ENCODE results near the gene OPN3.

OPN3 gene

GRCh38 chr1:241640867-241641622, 876 bp upstream of the OPN3 start:
- TF ChIP-seq USF1 (IDR thresholded peaks at IDR 0.05), result no peak
- TF ChIP-seq RAD21 (IDR thresholded peaks at IDR 0.05; ENCODE audit: low read depth), result no peak
- no peak for TF ChIP-seq REST (IDR thresholded peaks at IDR 0.05; ENCODE audit: low read depth)
- no peak for TF ChIP-seq TAF1 (IDR thresholded peaks at IDR 0.05; ENCODE audit: low read depth)
- no peak for TF ChIP-seq EP300 (IDR thresholded peaks at IDR 0.05; ENCODE audit: borderline replicate concordance)
- no peak for TF ChIP-seq TEAD4 (IDR thresholded peaks at IDR 0.05)
- TF ChIP-seq ZBTB7A (IDR thresholded peaks at IDR 0.05; ENCODE audit: low read depth), result no peak
- no peak for TF ChIP-seq CEBPB (IDR thresholded peaks at IDR 0.05)
- TF ChIP-seq FOXM1 (IDR thresholded peaks at IDR 0.05; ENCODE audit: borderline replicate concordance, low read depth), result no peak
- no peak for TF ChIP-seq YY1 (IDR thresholded peaks at IDR 0.05; ENCODE audit: low read depth)
- no peak for TF ChIP-seq CREB1 (IDR thresholded peaks at IDR 0.05; ENCODE audit: low read depth)
- no peak for TF ChIP-seq MAX (IDR thresholded peaks at IDR 0.05)
- TF ChIP-seq EGR1 (IDR thresholded peaks at IDR 0.05), result no peak
- no peak for TF ChIP-seq TCF12 (IDR thresholded peaks at IDR 0.05; ENCODE audit: low read depth)
- no peak for TF ChIP-seq NFIC (IDR thresholded peaks at IDR 0.05)

GRCh38 chr1:241639623-241640148, 483 bp downstream of the OPN3 start:
- TF ChIP-seq TCF12 (IDR thresholded peaks at IDR 0.05; ENCODE audit: low read depth), result no peak
- peak; percentile 43; the same call in 1 of the 2 replicates for TF ChIP-seq MAX (IDR thresholded peaks at IDR 0.05)

- TF ChIP-seq REST (IDR thresholded peaks at IDR 0.05; ENCODE audit: low read depth), result no peak
- no peak for TF ChIP-seq RAD21 (IDR thresholded peaks at IDR 0.05; ENCODE audit: low read depth)
Observed at GRCh38 chr1:241638909-241639622, 1.1 kb downstream of the OPN3 start.

GRCh38 chr1:241638099-241638682, 2.0 kb downstream of the OPN3 start:
- TF ChIP-seq CEBPB (IDR thresholded peaks at IDR 0.05), result no peak
- TF ChIP-seq TAF1 (IDR thresholded peaks at IDR 0.05; ENCODE audit: low read depth), result no peak
- no peak for TF ChIP-seq MAX (IDR thresholded peaks at IDR 0.05)
- TF ChIP-seq TCF12 (IDR thresholded peaks at IDR 0.05; ENCODE audit: low read depth), result no peak
- TF ChIP-seq RAD21 (IDR thresholded peaks at IDR 0.05; ENCODE audit: low read depth), result no peak
- no peak for TF ChIP-seq CREB1 (IDR thresholded peaks at IDR 0.05; ENCODE audit: low read depth)
- TF ChIP-seq YY1 (IDR thresholded peaks at IDR 0.05; ENCODE audit: low read depth), result no peak
- TF ChIP-seq USF1 (IDR thresholded peaks at IDR 0.05), result no peak
- no peak for TF ChIP-seq EGR1 (IDR thresholded peaks at IDR 0.05)
- TF ChIP-seq NFIC (IDR thresholded peaks at IDR 0.05), result no peak
- TF ChIP-seq TEAD4 (IDR thresholded peaks at IDR 0.05), result no peak
- TF ChIP-seq EP300 (IDR thresholded peaks at IDR 0.05; ENCODE audit: borderline replicate concordance), result no peak
- no peak for TF ChIP-seq ZBTB7A (IDR thresholded peaks at IDR 0.05; ENCODE audit: low read depth)
- no peak for TF ChIP-seq FOXM1 (IDR thresholded peaks at IDR 0.05; ENCODE audit: borderline replicate concordance, low read depth)
- no peak for TF ChIP-seq REST (IDR thresholded peaks at IDR 0.05; ENCODE audit: low read depth)
